Stromal cell of bone marrow (primary cell): Measurements from ENCODE around the gene SUN2.

Source experiments
- DNase-seq: peaks from one replicate; pipeline ENCODE4 v3.0.0-alpha.2; 2012; ENCODE audit warnings: low read depth

The SUN2 gene

DNA sequence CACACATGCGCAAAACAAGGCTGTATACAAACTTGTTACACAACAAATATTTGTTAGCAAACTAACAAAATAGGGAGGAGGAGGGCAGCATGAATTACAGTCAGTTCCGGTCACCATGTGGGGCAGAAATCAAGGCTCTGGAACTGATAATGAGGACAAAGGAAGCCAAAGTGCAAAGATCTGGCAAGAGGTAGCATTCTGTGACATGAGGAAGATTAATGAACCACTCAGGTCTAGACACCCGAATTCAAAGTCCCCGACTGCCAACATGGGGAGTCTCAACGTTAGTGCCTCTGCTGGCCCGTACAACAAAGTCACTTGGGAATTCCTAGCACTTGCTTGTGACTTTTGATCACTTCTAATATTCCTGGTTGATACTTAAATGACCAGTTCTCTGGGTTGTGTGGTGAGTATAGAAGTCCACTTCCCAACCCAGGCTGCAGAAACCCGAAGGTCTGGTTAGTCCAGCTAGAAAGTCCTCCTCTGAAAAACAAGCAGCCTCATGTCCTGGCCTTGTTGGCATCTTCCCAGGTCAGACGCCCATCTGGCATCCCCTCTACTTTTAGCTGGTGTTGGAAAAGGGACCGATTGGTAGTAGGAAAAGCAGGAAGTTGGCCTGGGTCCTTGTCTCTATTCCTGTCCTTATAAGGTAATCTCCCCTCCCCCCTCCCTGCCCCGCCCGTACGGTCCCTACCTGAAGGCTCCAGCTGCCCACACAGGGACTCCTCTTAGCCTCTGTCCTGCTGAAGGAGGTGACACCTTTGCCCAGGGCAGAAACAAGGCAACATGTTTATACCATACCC is 1.6 kb downstream of the SUN2 start:
- no peak for DNase-seq

DNA sequence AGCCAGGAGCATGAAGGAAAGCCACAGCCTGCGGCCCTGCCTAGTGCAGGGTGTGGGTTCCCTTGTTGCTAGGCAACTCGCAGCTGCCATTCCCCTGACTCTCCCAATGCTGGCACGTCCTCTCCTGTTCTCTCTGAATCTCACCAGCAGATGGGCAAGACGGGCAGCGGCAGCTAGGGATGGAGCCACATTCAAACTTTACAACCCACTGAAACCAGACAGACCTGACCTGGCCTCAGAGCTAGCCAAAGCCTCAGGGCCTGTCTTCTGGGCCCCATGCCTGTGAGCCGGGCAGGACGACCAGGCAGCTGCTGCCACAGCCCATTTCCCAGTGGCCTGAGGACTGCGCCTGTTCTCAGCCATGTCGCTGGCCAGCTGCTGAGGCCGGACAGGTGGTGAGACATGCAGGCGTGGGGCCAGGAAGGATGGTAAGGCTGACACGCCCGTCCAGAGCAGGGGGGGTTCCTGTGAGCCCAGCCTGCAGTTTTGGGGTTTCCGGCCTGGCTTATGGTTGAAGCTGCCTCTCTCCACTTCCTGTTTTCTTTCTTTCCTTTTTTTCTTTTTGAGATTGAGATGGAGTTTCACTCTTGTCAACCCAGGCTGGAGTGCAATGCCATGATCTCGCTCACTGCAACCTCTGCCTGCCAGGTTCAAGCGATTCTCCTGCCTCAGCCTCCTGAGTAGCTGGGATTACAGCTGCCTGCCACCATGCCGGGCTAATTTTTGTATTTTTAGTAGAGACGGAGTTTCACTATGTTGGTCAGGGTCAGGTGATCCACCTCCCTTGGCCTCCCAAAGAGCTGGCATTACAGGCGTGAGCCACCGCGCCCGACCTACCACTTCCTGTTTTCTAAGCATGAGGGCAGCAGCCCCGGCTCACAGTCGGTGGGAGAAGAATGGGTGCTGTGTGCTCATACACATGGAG is 4.1 kb downstream of the SUN2 start:
- no peak for DNase-seq

DNA sequence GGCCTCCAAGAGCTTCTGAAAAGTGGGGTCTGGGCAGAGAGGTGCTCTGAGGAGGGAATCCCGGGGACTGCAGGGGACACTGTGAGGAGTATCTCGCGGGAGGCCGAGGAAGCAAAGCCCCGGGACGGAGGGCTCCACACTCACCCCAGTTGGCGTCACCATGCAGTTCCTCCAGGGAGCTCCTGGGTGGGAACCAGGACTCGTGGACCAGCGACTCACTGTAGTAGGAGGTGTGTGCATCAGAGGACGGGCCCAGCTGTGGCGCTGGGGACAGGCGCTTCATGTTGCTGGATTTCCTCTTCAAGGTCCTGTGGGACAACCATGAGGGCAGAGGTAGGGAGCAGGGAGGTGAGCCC is 4.8 kb downstream of the SUN2 start:
- DNase-seq = no peak

DNA sequence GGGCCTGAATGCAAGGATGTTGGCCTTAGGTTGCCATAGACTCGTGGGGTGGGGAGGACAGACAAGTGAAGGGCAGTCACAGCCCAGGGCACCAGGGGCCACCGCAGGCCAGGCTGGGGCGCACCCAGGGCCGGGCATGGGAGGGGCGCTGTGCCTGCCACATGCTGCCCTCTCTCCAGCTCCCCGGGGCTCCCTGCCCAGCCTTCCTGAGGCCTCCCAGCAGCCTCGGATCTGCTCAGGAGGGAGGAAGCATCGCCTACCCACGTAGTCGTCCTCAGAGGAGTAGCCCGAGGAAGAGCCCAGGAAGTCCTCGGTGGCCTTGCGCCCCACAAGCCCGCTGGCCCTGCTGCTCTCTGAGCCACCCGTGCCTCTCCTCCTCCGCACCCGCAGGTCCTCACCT is 5.2 kb downstream of the SUN2 start:
- no peak for DNase-seq

DNA sequence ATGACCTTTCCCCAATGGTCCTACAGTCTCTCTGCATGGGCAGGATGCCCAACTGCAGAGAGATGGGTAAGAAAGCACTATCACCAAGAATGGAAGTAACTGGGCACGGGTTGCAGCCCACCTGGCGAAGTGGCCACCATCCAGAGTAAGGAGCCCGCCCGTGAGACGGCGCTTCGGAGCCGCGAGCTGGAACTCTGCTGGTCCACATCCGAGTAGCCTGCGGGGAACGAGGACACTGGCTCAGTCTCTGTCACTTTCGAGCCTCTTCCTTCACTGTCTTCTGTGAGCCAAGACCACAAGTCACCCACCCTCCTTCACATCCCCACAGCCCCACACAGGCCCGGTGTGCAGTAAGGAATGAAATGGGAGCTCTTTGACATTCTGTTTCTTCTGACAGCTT is 5.7 kb downstream of the SUN2 start:
- no peak for DNase-seq

DNA sequence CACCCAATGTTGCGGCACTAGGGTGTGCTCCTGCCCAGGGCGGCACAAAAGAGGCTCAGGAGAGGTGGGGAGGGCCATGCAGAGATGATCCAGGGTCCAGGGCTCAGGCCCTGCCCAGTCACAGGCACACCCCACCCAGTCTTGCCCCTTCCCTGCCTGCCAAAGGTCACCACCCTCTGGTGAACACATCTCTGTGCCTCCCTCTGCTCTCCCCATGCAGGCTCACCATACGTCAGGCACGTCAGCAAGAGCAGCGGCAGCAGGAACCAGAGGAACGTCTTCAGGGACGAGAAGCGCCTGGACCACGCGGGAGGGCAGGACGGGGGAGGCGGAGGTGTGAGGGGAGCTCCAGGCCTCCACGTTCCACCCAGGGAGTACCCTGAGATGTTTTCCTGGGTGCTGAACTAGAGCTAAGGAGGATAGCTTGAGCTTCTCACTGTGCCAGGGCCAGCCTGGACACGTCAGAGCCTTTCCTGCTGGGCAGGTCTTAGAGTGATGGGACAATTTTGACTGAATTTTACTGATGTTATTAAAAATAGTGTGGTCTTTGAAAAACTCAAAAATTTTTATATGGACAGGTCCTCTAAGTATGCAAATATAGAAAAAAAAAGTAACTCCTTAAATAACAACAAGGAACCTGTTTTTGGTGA is 7.2 kb downstream of the SUN2 start:
- no peak for DNase-seq

DNA sequence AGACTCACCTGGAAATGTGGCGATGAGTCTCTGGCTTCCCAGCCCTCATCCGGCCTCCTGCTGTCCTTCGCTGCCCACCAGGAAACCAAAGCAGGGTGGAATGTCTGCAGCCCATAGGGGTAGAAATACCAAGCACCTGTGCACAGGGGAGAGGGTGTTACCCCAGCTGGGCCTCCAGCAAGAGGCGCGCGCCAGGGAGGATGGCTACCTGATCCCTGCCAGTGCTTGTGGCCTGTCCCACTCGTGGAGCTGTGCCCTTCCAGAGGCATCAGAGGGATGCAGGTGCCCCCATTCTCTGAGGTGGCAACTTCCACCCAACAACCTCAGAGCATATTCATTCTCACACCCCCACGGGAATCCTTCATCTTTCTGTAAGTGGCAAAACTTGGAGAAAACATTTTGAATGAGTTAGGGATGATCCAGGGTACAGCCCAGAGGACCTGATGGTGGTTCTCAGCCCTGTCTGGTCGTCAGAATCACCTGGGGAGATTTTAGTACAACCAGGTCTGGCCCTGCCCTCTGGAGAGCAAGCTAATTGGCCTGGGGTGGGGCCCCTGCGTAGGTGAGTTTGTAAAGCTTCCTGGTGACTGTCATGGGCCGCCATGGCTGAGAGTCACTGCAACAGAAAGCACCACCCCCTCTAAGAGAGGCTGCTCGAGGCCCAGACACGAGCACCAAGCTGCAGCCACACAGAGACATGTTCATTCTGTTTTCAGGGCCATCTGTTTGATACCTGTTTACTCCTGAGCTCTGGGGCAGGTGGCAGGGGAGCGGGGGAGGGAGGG is 9.9 kb downstream of the SUN2 start:
- DNase-seq = no peak

DNA sequence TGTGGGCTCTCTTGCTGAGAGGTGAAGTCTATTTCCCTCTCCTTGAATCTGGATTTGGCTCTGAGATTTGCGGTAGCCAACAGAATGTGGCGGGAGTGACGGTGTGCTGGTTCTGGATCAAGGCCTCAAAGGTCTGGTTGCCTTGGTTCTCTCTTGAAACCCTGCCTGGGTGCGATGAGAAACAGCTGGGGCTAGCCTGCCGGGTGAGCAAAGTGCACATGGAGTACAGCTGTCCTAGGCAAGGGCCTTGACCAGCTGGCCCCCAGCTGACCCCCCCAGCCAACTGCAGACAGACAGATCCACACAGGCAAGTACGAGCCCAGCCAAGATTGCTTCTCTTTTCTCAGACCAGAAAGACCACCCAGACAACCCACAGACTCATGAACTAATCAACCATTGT is 10.8 kb downstream of the SUN2 start:
- DNase-seq = no peak

DNA sequence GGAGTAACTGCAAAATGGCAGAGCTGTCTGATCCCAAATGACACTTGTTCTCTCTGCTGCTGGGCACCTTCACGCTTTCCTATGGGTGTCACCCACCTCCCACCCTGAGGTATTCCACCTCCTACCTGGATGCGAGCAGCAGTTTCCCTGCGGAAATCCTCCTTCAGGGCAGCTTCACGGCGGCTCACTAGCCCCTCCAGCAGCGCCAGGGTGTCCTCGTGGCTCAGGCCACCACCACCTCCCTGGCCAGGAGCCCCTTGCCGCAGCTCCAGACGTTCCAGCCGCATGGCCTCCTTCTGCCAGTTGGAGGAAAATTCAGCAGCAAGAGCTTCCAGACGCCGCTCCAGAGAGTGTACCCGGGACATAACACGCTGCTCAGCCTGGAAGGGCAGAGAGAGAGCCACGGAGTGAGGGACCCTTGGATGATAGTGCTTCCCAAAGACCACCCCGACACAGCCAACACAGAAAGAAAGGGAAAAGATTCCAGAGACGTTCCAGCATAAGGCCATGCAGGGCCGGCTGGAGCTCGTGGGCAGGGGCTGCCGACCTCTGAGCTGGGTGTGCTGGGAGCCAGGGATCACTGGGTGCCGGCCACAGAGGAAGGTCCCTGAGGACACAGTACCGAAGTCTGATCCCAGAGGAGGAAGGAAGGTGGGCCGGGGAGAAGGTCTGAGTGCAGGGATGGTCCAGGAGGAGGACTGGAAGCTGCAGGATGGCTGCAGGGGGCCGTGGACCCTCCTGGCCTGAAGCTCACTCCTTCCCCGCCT is 13.4 kb downstream of the SUN2 start:
- DNase-seq = no peak

DNA sequence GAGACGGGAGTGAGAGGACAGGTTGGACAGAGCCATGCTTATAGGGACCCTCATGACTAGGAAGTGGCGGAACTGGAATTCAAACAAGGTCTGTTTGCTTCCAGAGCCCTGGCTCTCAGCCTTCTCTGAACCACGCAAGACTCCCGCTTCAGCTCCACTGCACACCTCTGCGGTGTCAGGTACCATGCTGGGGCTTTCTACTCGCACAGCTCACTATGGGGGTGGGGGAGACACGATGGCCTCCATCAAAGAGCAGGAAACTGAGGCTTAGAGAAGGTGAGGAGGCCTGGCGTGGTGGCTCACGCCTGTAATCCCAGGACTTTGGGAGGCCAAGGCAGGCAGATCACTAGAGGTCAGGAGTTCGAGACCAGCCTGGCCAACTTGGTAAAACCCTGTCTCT is 14.2 kb downstream of the SUN2 start:
- DNase-seq = no peak

DNA sequence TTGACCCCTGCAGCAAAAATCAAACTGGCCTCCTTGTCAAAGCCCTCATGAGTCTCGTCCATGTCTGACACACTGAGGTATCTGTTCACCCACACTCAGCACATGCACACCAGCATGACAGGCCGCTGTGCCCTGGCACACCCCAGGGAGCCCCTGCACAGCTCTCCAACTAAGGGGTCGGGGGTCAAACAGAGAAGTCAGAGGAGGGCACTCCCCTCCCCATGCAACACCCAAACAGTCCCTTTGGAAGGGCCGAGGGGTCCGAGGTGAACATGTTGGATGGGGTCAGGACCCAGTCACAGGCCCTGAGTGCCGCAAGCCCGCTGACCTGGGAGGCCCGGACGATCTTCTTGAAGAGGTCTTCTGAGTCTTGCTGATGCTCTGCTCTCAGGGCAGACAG is 14.6 kb downstream of the SUN2 start:
- no peak for DNase-seq

DNA sequence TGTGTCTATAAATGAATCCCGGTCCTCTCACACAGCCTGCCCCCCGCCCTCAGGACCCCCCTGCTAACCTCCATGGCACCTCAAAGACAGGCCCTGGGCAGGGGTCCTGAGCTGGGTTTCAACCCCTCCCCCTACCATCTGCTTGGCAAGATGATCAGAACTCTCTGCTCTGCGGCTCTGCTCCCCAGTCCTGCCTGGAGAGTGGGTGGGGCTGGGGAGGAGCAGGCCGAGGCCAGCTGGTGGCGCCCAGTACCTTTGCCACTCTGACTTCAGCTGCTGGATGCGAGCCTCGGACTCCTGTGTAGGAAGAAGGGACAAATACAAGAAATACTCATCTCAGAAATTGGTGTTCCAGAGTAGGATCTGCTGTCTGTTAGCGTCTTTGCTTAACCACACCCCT is 15.0 kb downstream of the SUN2 start:
- DNase-seq = no peak

DNA sequence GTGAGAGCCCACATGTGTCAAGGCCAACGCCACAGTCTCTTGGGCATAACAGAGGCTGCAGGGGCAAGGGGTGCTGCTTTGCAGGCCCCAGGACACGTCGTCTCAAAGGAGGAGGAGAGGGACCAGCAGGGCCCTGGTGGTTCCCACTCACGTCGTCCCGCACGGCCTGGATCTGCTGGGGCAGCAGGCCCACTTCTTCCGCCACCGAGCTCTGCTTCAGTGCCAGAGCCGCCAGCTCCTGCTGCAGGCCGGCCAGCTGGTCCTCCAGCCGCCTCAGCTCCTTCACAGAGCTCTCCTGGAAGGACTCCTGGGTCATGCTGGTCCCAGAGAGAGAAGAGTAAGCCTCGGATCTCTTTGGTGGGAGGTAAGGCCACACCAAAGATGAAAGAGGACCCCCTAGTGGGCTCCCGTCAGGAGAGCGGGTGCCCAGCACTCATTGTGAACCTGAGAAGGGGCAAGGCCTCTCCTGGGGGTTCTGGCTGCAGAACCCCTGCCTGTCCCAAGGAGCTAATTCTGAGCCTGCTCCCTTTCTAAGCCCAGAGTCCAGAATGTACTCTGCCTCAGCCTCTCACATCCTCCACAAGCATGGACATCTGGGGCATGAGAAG is 15.6 kb downstream of the SUN2 start:
- no peak for DNase-seq

DNA sequence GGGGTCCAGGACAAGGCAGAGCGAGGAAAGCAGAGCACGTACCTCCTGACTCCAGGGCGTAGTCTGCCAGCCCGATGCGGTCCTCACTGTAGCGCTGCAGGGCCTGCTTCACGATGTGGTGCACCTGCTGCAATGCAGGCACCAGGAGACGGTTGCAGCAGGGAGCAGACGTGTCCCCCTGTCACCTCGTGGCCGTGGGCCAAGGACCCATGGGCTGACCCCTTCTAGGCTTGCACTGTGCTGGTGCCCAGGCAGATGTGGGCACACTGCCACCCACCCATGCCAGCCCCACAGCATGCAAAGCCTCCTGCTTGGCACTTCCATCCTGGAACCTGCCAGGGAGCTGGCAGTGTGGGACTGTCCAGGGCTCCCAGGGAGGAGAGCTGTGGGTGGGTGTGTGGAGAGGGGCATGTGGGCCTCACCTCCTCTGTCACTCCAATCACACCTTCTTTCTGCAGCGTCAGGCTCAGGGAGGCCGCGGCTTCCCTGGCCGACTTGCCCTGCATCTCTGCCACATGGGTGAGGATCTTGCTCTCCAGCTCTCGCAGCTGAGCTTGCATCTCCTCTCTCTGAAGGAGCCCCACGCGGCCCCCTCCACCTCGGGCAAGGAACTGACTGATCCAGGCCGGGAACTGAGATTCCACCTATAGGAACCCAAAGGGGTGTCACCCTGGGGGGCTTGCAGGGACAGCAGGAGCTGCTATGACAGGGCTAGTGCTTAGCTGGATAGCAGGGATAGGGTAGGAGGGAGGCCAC is 16.3 kb downstream of the SUN2 start:
- no peak for DNase-seq

DNA sequence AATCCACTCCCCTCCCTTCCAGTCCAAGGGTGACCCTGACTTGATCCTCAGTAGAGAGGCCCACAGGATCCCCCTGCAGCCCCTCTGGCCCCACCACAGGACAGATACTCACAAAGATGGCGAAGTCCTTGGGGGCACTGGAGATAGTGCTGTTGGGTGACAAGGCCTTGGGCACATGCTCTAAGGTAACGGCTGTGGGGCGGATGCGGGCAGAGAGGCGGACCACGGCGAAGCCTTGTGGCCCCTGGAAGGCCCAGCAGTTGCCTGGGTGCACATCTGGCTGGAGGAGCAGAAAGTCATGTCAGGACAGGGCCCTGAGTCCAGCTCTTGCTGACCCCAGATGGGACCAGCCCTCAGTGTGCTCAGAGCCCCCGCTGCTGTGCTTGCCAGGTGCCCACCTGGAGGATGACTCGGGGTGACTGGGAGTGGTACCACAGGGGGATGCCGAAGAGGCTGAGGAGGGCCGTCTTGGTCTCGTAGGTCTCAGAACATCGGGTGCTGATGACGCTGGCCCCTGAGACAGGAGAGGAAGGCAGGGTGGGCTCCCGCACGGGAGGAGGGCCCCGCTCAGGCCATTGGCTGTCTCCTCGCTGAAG is 17.2 kb downstream of the SUN2 start:
- no peak for DNase-seq

DNA sequence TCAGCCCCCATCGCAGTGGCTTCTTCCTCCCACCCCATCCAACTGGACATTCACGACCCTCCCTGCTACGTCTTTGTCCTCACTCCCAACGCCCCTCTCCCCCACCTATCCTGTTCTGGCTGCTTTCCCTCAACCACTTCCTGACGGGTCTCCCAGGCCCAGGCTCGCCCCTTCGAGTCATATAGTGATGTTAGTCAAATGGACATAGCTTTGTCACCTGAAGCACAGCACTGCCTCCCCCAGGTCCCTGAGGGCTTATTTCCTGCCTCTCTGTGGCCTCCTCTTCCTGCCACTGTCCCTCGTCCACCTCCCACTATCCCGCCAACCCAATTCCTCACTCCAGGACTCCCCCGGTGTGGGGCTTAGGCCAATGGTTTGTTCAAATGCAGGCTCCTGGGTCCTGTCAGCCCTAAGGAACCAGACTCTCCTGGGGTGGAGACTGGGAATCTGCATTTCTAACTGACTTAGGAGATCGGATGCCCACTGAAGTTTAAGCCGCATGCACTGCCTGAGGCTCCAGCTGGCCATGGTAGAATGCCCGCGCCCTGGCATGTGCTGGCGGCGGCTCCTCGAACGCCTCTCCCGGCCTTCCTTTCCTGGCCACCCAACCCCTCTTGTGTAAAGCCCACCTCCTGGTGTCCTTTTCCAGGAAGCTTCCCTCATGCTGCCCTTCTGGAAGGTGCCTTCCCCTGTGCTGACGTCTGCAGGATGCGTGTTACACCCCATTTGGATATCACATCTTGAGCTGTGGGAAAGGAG is 18.3 kb downstream of the SUN2 start:
- no peak for DNase-seq

DNA sequence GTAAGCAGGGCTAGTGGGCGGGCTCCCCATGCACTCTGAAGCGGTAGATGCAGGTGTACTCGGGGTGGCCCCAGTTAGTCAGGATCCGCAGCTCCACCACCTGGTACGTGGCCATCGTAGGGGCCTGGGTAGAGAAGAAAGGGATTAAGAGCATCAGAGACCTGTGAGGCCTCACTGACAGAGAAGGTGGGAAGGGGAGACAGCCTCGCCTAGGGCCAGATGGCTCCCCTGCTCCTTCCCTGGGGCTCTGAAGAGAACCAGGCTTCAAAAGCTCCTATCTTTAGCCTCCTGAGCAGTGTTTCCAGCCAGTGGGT is 19.6 kb downstream of the SUN2 start:
- no peak for DNase-seq

DNA sequence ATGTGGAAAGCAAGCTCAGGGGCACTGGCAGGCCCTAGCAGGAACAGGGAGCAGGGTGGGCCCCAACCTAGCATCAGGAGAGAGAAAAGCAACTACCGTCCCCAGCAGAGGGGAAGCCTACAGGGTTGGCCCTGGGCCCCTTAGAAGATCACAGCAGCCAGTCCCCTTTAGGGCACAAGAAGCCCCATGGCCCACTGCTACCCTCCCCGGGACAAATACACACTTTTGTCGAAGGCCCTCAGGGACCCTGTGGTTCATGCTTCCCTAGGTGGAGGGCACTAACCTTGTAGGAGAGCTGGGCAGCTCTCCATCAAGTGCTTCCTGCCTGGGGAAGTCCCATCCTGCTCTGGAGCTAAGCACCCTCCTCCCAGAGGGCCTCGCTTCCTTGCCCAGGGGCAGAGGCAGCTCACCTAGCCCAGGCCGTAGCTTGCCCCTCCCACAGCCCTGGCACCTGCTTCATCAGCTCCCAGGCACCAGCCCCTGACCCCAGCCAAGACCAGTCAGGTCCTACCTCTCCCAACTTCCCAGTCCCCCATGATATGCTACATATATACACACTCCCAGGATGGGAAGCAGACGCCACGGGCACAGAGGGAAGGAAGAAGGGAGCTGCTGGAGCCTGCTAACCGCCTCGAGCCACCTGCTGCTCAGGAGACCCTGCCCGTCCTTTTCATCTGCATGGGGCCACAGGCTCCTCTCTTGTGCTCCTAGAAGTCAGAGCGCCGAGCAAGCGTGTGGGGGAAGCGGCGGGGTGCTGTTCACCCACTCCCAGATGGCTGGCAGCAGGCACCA is 20.1 kb downstream of the SUN2 start:
- no peak for DNase-seq

DNA sequence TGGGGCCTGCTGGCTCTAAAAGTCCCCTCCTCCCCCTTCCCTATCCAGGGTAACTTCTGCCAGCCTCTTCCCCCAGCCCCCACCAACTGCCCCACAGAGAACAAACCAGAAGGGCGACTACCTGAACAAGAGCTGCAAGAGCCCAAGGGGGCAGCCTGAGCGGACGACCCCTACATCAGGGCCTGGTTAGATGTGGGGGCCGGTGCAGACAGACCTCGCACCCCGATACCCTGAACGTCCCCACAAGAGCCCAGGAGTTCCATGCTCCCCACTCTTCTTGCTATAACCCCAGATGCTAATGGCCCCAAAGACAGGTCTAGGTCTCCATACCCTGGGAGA is 20.7 kb downstream of the SUN2 start:
- DNase-seq = no peak
